ENCODE results near the gene COL18A1.

- peak; percentile 92 for TF ChIP-seq POLR2A (IDR thresholded peaks at IDR 0.05; ENCODE audit: low read length)
- peak; percentile 68 for TF ChIP-seq GATA1 (IDR thresholded peaks at IDR 0.05; ENCODE audit: low read depth, low read length)
Measured at GRCh38 chr21:45410865-45411809, 6.2 kb downstream of the COL18A1 start.

Data from erythroblast (primary cell).